Transverse colon (tissue), 4 donors: Measurements from ENCODE around the gene ASXL2. TPM values are rescaled to one million over a fixed set of nuclear protein-coding genes. Genes with fewer than 3 reads are reported as not detected.

Experiments used
- DNase-seq: peaks from one replicate; pipeline ENCODE4 v3.0.0-alpha.2; 2019
- H3K27ac ChIP-seq, 4 donors: fragments of 200-600 bp; sonication (generic); 2 replicates each; pipeline ENCODE4 v1.5.1; 2016 to 2018; ENCODE audit warnings: inconsistent platforms in 4 of 4
- H3K27me3 ChIP-seq: fragments of 200-600 bp; sonication (generic); 2 replicates; pipeline ENCODE4 v1.5.1; 2017; ENCODE audit warnings: inconsistent platforms
- H3K36me3 ChIP-seq, 4 donors: fragments of 200-600 bp; sonication (generic); 2 replicates each; pipeline ENCODE4 v1.5.1; 2017 to 2019; ENCODE audit warnings: inconsistent platforms in 4 of 4
- H3K4me1 ChIP-seq, 4 donors: fragments of 200-600 bp; sonication (generic); 2 replicates each; pipeline ENCODE4 v1.5.1; 2017 to 2020; ENCODE audit warnings: inconsistent platforms in 4 of 4
- H3K4me3 ChIP-seq, 4 donors: fragments of 200-600 bp; sonication (generic); 1 replicate in 1 of 4; 2 replicates in 3 of 4; pipeline versions ENCODE4 v1.5.1 to v1.6.1; 2017 to 2019; ENCODE audit warnings: inconsistent platforms in 4 of 4
- H3K9me3 ChIP-seq, 2 donors: fragments of 200-600 bp; sonication (generic); 2 replicates each; pipeline ENCODE4 v1.5.1; 2017 to 2019; ENCODE audit warnings: inconsistent platforms in 2 of 2
- EP300 ChIP-seq: sonication (generic); formaldehyde crosslinking; IDR thresholded peaks from one replicate; pipeline ENCODE4 v1.6.1; 2017; ENCODE audit warnings: antibody characterized with exemption, low read depth
- POLR2A ChIP-seq: fragments of 450-650 bp; IDR thresholded peaks from one replicate; pipeline ENCODE4 v1.6.1; 2016; ENCODE audit warnings: antibody characterized with exemption, mild to moderate bottlenecking, moderate library complexity
- POLR2AphosphoS5 ChIP-seq, 3 donors: sonication (generic); formaldehyde crosslinking; IDR thresholded peaks; one replicate each; pipeline ENCODE4 v1.6.1; 2016; ENCODE audit warnings: antibody characterized with exemption in 3 of 3
- WGBS, 2 donors: methylation state at CpG; one replicate each; pipeline ENCODE4 v1.1.5; 2018; ENCODE audit warnings: low coverage in 1 of 2; 5-methylcytosine and 5-hydroxymethylcytosine counted together
- in situ Hi-C, 4 donors: fragments of 200-750 bp; cut with MboI; loops; one replicate each; pipeline versions ENCODE4 v1.15.0 to v1.15.1; 2017; ENCODE audit warnings: low sequenced_read_pairs in 3 of 4, low pct_ligation_motif_present in 1 of 4, low pct_unique_long_range_greater_than_20kb in 1 of 4
- intact Hi-C: fragments of 100-400 bp; cut with DNase I; formaldehyde crosslinking; loops from one replicate; pipeline ENCODE4 v1.15.1; 2023; ENCODE audit warnings: low total_unique reads
- total RNA-seq, 4 donors: library from RNA; depleted of rRNA; stranded (reverse); fragments of >200 nt; gene quantifications; one replicate each; pipeline ENCODE4 v1.1.0, GENCODE V29; 2016
- TF ChIP-seq, protein P1 (sequence below), 5 experiments: fragments of 200-600 bp in 3 of 5; fragments of 450-650 bp in 2 of 5; sonication (generic) in 3 of 5; IDR thresholded peaks; 1 replicate in 2 of 5; 2 replicates in 3 of 5; pipeline ENCODE4 v1.5.1; 2016 to 2017; ENCODE audit warnings: antibody characterized with exemption in 5 of 5, inconsistent platforms in 3 of 5, mild to moderate bottlenecking in 2 of 5, moderate library complexity in 1 of 5

Gene ASXL2
- total RNA-seq, 4 donors from 2014 or later: 17.3 to 36.6 (median 23.3) TPM

DNA sequence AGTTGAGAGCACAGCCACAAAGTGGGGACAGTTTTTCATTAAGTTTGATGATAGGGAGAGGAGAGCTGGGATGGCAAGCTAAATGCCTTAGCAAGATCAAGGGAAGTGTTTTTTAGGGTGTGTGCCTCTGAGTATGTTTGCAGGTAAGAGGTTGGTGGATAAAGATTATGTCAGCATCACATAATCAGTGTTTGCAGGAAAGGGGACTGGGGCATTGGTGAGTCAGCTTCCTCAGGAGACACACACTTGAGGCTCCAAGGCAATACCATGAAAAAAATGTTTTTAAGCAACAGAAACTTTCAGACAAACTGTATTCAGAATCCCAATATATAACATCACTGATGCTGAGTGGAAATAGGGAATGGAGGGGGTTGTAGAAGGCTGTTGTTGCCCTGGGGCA is 179.5 kb downstream of the ASXL2 start:
- Histone ChIP-seq H3K27me3 (peaks cover 6% of the 10 kb centered on the region), H3K27ac (no peak overlapping the region), H3K4me3 (no peak overlapping the region), H3K9me3 (no peaks in the 10 kb centered on the region), H3K4me1 (no peaks in the 10 kb centered on the region), H3K36me3 (no peaks in the 10 kb centered on the region)
- TF ChIP-seq, protein P1, sequence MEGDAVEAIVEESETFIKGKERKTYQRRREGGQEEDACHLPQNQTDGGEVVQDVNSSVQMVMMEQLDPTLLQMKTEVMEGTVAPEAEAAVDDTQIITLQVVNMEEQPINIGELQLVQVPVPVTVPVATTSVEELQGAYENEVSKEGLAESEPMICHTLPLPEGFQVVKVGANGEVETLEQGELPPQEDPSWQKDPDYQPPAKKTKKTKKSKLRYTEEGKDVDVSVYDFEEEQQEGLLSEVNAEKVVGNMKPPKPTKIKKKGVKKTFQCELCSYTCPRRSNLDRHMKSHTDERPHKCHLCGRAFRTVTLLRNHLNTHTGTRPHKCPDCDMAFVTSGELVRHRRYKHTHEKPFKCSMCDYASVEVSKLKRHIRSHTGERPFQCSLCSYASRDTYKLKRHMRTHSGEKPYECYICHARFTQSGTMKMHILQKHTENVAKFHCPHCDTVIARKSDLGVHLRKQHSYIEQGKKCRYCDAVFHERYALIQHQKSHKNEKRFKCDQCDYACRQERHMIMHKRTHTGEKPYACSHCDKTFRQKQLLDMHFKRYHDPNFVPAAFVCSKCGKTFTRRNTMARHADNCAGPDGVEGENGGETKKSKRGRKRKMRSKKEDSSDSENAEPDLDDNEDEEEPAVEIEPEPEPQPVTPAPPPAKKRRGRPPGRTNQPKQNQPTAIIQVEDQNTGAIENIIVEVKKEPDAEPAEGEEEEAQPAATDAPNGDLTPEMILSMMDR (IDR thresholded peaks at IDR 0.05): no peak
- TF ChIP-seq POLR2A (no peak), POLR2AphosphoS5 (IDR thresholded peaks at IDR 0.05) (no peak), EP300 (no peak)
- DNase-seq: no peak
- in situ Hi-C loops: no loop called here
- intact Hi-C loops: loop anchor here (10.0 kb wide), 1 partner anchor 94 kb away; no protein-coding TSS in a partner anchor

DNA sequence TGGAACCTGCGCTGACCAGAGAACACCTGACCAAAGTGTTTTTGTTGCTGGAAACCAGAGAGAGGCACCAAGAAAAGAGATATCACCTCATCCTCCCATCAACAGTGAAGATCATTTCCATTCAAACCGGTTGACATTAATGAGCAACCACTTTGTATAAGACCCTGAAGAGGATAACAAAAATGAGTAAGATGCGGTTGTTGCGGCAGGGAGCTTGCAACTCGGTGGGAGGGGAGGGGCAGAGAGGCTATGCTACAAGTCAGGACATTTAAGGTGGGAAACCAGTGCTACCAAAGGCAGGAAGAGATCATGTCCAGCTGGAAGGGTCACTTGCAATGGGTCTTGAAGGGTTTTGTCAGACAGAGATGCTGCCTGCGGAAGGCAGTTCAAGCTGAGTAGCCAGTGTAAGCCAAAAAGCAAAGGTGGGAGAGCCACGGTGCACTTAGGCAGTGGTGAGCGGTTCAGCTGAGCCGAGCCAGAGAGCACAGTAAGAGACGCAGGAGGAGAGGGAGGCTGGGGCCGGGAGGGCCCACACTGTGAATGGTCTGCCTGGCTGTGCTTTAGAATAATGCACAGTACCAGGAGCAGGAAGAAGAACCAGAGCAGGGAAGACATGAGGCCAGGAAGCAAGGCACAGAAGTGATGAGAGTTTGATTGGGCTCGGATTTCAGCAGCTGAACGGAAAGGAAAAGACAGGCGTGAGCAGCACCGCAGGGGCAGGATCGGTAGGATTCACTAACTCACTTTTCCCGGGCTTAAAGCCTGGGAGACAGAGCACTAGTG is 180.5 kb downstream of the ASXL2 start:
- Histone ChIP-seq H3K36me3 (no peaks in the 10 kb centered on the region), H3K27ac (no peak overlapping the region), H3K4me3 (no peak overlapping the region), H3K4me1 (no peaks in the 10 kb centered on the region), H3K27me3 (peaks cover 6% of the 10 kb centered on the region), H3K9me3 (no peaks in the 10 kb centered on the region)
- intact Hi-C loops (loop anchor here (10.0 kb wide), 1 partner anchor 93 kb away; no protein-coding TSS in a partner anchor), in situ Hi-C loops (no loop called here)
- no peak for DNase-seq
- WGBS, 2 donors: 70 to 74% methylated on average over 12 to 17 of the region's 17 CpGs
- TF ChIP-seq POLR2A (no peak), EP300 (no peak), POLR2AphosphoS5 (IDR thresholded peaks at IDR 0.05) (no peak)
- TF ChIP-seq, protein P1 (IDR thresholded peaks at IDR 0.05): no peak

- TF ChIP-seq POLR2A (no peak), POLR2AphosphoS5 (IDR thresholded peaks at IDR 0.05) (no peak), EP300 (no peak)
- TF ChIP-seq, protein P1 (IDR thresholded peaks at IDR 0.05): no peak
- H3K9me3 ChIP-seq: no peaks in the 10 kb centered on the region
- H3K4me3 ChIP-seq: no peak overlapping the region
- no peaks in the 10 kb centered on the region for H3K36me3 ChIP-seq
- whole genome bisulfite sequencing, 2 donors: 60 to 86% methylated on average over 1 to 6 of the region's 6 CpGs
- no peak overlapping the region for H3K27ac ChIP-seq
- intact Hi-C loops (loop anchor here (5.0 to 10.0 kb wide), 2 partner anchors 88 to 1099 kb away; no protein-coding TSS in a partner anchor), in situ Hi-C loops (no loop called here)
- H3K4me1 ChIP-seq: no peaks in the 10 kb centered on the region
- peaks cover 2% of the 10 kb centered on the region for H3K27me3 ChIP-seq
- no peak for DNase-seq
Measured at GRCh38 chr2:25692737-25693445, 185.4 kb downstream of the ASXL2 start.

DNA sequence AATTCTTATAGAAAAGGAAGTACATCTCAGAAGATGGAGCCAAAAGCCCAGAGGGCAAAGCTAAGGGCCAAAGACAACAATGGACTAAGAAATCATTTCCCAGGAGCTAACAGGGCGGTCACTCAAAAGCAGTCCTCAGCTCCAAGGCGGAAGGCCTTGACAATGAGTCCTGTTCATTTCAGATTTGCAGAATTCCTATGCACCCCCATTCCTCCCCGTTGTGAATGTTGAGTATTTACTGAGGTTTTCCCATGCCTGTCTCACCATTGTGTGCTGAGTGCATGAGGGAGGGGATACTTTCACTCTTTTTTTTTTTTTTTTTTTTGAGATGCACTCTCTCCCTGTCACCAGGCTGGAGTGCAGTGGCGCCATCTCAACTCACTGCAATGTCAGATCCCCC is 186.1 kb downstream of the ASXL2 start:
- 72 to 88% methylated on average over 3 of the region's 4 CpGs for WGBS, 2 donors

More for the DNA sequence above, 186.1 kb downstream of the ASXL2 start:
- Histone ChIP-seq H3K9me3 (no peaks in the 10 kb centered on the region), H3K27ac (no peak overlapping the region), H3K36me3 (no peaks in the 10 kb centered on the region), H3K4me1 (no peaks in the 10 kb centered on the region), H3K27me3 (no peaks in the 10 kb centered on the region), H3K4me3 (no peak overlapping the region)
- no peak for DNase-seq
- in situ Hi-C loops (no loop called here), intact Hi-C loops (loop anchor here (5.0 to 10.0 kb wide), 2 partner anchors 87 to 1100 kb away; no protein-coding TSS in a partner anchor)
- TF ChIP-seq EP300 (no peak), POLR2AphosphoS5 (IDR thresholded peaks at IDR 0.05) (no peak), POLR2A (no peak)
- TF ChIP-seq, protein P1 (IDR thresholded peaks at IDR 0.05): no peak
